ENCODE results near the gene AATF.

The AATF gene

DNA sequence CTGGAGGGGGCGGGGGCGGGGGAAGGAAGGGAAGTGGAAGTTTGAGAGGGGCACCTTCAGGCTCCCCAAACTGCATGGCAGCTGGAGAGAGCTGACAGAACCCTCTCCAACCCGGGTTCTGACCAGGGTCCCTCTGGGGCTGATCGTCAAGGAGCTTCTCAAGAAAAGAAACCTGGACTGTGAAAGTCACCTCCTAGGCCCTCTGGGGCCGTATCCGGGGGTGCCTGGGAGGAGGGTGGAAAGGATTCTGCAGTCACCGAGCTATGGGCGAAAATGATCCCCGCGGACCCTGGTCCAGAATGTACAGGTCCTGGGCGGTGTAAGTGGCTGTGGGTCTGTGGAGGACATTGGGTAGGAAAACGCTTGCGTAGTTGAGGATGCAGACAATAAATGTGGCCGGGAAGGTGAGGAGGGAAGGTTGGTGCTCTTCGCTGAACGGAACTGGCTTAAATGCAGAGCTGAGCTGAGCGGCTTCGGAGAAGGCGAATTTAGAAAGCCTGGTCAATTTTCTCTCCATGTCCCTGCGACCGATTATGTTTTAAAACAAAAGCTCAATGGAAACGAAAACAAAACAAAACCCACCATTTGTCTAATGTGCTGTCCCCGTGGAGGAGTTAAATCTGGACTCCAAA is 15.1 kb upstream of the AATF start:
- no peak for TF ChIP-seq FOXK2 (IDR thresholded peaks at IDR 0.05)
- TF ChIP-seq FOXA1 (IDR thresholded peaks at IDR 0.05): no peak
- TF ChIP-seq LEF1 (IDR thresholded peaks at IDR 0.05; ENCODE audit: borderline replicate concordance): no peak
- TF ChIP-seq NFRKB (IDR thresholded peaks at IDR 0.05): no peak
- TF ChIP-seq SP1 (IDR thresholded peaks at IDR 0.05): no peak
- TF ChIP-seq BHLHE40 (IDR thresholded peaks at IDR 0.05; ENCODE audit: borderline replicate concordance): no peak
- no peak for TF ChIP-seq ARNT (IDR thresholded peaks at IDR 0.05)
- no peak for TF ChIP-seq TARDBP (IDR thresholded peaks at IDR 0.05)
- no peak for TF ChIP-seq L3MBTL2 (conservative IDR thresholded peaks at IDR 0.05)
- TF ChIP-seq, protein P1, sequence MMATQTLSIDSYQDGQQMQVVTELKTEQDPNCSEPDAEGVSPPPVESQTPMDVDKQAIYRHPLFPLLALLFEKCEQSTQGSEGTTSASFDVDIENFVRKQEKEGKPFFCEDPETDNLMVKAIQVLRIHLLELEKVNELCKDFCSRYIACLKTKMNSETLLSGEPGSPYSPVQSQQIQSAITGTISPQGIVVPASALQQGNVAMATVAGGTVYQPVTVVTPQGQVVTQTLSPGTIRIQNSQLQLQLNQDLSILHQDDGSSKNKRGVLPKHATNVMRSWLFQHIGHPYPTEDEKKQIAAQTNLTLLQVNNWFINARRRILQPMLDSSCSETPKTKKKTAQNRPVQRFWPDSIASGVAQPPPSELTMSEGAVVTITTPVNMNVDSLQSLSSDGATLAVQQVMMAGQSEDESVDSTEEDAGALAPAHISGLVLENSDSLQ (IDR thresholded peaks at IDR 0.05): no peak
- TF ChIP-seq ELF4 (IDR thresholded peaks at IDR 0.05): no peak
- CTCF ChIA-PET: no interaction called here
- POLR2A ChIA-PET: interaction anchor here (0.8 kb wide), 1 partner anchor 15 kb away, joined by 3 read pairs; the partner anchor contains the start of gene AATF
- no peak for DNase-seq (ENCODE audit: extremely low spot score)

DNA sequence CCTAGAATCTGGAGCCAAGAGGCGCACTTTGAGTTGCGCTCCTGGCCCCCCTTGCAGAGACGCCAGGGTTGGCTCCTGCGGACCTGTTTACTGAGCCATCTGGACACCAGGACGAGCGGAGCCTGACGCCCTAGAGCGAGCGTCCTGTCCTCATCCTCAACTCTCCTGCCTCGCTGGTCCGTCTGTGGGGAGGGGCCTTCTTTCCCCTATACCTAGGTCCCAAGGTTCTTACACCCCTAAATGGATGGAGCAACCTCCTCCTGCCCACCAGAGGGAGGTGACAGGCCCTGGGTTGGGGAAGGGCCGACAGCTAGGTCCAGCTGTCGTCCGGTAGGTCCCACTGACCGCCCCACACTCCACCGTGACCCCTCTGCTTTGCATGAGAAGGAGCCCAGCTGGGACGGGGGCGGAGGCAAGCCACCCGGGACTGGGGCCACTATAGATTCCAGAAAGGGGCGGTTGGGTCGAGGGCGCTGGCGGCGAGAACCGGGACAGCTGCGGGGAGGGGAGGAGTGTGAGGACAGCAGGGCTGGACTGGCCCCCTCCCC is 14.5 kb upstream of the AATF start:
- ChIA-PET CTCF (no interaction called here), POLR2A (no interaction called here)
- TF ChIP-seq, protein P1 (IDR thresholded peaks at IDR 0.05): no peak
- TF ChIP-seq SP1 (IDR thresholded peaks at IDR 0.05): no peak
- no peak for TF ChIP-seq L3MBTL2 (conservative IDR thresholded peaks at IDR 0.05)
- TF ChIP-seq BHLHE40 (IDR thresholded peaks at IDR 0.05; ENCODE audit: borderline replicate concordance): no peak
- TF ChIP-seq TARDBP (IDR thresholded peaks at IDR 0.05): no peak
- TF ChIP-seq ZNF384 (IDR thresholded peaks at IDR 0.05): no peak
- TF ChIP-seq ARNT (IDR thresholded peaks at IDR 0.05): no peak
- TF ChIP-seq NFRKB (IDR thresholded peaks at IDR 0.05): no peak
- TF ChIP-seq SUZ12 (IDR thresholded peaks at IDR 0.05): no peak
- no peak for TF ChIP-seq ELF4 (IDR thresholded peaks at IDR 0.05)
- TF ChIP-seq CTBP1 (IDR thresholded peaks at IDR 0.05; ENCODE audit: borderline replicate concordance): no peak
- no peak for DNase-seq (ENCODE audit: extremely low spot score)

DNA sequence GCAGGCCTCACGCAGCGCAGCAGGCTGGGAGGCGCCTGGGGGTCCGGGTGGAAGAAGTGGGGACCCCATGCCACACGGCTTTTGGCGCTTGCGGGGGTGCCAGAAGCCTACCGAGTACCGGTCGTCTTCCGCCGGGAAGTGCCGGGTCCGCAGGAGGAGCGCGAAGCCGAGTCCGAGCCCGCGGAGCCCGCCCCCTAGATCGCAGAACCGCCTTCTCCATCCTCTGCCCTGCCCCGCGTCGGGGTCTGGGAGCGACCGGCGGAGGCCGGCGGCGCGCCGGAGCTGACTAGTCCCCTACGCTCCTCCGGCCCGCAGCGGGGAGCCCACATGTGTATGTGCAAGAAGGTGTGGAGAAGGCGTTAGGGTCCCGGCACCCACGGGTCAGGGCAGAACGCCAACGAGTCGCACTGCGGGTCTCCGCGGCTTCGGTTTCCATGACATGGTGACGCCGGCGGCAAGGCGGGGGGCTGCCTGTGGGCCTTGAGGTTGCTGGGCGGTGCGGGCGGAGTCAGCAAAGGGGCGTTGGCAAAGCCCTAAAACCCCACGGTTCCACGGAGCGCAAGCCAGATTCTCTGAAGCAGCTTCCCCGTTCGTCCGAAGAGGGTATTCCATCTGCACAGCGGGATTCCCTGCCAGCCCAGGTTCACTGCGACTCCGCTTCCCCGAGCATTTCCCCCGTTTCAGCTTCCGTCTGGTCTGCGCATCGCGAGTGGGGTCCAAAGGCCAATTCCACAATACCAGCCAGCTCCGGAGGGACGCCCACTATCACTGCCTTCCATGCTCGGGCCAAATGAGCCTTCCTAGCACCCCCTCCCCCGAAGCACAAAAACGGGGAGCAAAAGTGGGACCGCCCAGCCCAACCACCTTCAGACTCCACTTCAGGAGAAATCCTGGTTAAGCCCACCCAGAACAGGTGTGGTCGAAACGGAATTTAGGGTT is 13.8 kb upstream of the AATF start:
- DNase-seq (ENCODE audit: extremely low spot score): peak; percentile 43
- ChIA-PET CTCF (no interaction called here), POLR2A (interaction anchor here (1.1 kb wide), 1 partner anchor 14 kb away, joined by 4 read pairs; the partner anchor contains the start of gene AATF)
- no peak for TF ChIP-seq FOXM1 (IDR thresholded peaks at IDR 0.05; ENCODE audit: borderline replicate concordance)
- TF ChIP-seq ARNT (IDR thresholded peaks at IDR 0.05): no peak
- no peak for TF ChIP-seq SP1 (IDR thresholded peaks at IDR 0.05)
- no peak for TF ChIP-seq FOXA1 (IDR thresholded peaks at IDR 0.05)
- TF ChIP-seq FOXK2 (IDR thresholded peaks at IDR 0.05): no peak
- no peak for TF ChIP-seq LEF1 (IDR thresholded peaks at IDR 0.05; ENCODE audit: borderline replicate concordance)
- TF ChIP-seq, protein P1 (IDR thresholded peaks at IDR 0.05): no peak
- no peak for TF ChIP-seq NFRKB (IDR thresholded peaks at IDR 0.05)
- no peak for TF ChIP-seq ZNF384 (IDR thresholded peaks at IDR 0.05)
- TF ChIP-seq HDGF (IDR thresholded peaks at IDR 0.05; ENCODE audit: borderline replicate concordance): no peak
- TF ChIP-seq ELF4 (IDR thresholded peaks at IDR 0.05): no peak
- TF ChIP-seq L3MBTL2 (conservative IDR thresholded peaks at IDR 0.05): no peak
- TF ChIP-seq TARDBP (IDR thresholded peaks at IDR 0.05): no peak
- TF ChIP-seq BHLHE40 (IDR thresholded peaks at IDR 0.05; ENCODE audit: borderline replicate concordance): no peak
- no peak for TF ChIP-seq SUZ12 (IDR thresholded peaks at IDR 0.05)
- no peak for TF ChIP-seq CTBP1 (IDR thresholded peaks at IDR 0.05; ENCODE audit: borderline replicate concordance)

DNA sequence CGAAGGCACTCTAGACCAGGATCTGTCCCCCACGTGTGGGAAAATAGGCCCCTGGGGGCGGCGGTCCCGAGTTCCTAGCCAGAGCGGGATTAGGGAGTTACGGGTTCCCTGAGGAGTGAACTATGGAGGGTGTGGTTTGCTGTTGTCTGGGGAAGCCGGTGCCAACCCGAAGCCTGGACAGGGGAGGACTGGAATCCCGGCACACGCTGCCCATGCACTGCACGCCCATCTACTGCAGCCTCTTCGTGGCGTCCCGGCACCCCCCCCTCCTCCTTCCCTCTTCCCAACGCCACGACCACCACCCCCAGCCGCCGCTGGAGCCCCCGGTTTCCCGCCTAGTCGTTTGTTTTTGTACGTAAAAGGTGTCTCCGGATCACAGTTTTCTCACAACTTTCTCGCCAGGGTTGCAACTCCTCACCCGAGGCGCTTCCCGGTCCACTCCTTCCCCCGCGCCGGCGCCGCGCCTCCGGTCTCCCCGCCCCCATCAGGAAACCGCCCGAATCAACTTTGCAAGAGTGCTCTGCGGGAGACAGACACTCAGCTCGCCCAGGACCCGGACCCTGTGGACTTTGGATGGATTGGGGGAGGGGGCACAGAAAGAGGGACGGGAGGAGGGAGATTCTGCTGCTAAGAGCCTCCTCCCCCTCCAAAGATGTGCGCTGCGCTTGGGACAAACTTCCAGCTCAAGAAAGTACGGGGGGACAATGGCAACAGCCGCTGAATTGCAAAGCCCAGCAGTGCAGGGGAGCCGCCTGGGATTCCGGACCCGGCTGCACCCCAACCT is 12.9 kb upstream of the AATF start:
- no peak for DNase-seq (ENCODE audit: extremely low spot score)
- ChIA-PET CTCF (no interaction called here), POLR2A (interaction anchor here (0.7 to 2.9 kb wide), 5 partner anchors 9 to 184 kb away, joined by 3 to 22 read pairs (median 4); partner anchors contain the start of gene AATF)
- TF ChIP-seq L3MBTL2 (conservative IDR thresholded peaks at IDR 0.05) (peak; percentile 14; the same call in 1 of the 2 replicates), SP1 (IDR thresholded peaks at IDR 0.05) (no peak)

DNA sequence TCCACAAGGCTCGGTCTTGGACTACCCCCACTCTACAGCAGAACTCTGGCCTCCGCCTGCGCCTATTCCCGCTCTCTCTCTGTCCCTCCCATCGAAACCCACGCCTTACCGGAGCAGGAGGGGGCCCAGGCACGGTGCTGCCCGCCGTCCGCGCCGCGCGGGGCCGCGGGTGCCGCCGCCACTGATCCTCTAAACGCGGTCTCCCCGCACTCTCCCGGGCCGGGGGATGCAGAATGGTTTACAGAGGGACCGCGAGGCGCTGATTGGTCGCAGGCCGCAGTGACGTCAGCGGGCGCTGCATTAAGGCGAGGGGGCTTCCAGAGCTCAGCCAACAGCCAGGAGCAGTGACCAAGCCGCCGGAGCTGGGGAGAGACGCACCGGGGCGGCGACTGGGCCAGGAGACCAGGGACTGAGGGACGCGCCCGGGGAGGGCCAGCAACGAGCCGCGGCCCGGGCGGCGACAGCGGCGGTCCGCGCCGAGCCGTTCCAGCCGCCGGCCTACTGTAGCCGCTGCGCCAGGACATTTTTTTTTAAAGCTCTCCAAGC is 12.2 kb upstream of the AATF start:
- POLR2A ChIA-PET: interaction anchor here (0.7 to 2.9 kb wide), 4 partner anchors 8 to 184 kb away, joined by 3 to 22 read pairs (median 6); partner anchors contain the start of gene AATF
- TF ChIP-seq SUZ12 (IDR thresholded peaks at IDR 0.05) (no peak), BHLHE40 (IDR thresholded peaks at IDR 0.05; ENCODE audit: borderline replicate concordance) (no peak), ELF4 (IDR thresholded peaks at IDR 0.05) (no peak), LEF1 (IDR thresholded peaks at IDR 0.05; ENCODE audit: borderline replicate concordance) (no peak), ZNF384 (IDR thresholded peaks at IDR 0.05) (no peak), SP1 (IDR thresholded peaks at IDR 0.05) (no peak), TARDBP (IDR thresholded peaks at IDR 0.05) (no peak), FOXK2 (IDR thresholded peaks at IDR 0.05) (no peak), FOXA1 (IDR thresholded peaks at IDR 0.05) (no peak), HDGF (IDR thresholded peaks at IDR 0.05; ENCODE audit: borderline replicate concordance) (no peak), NFRKB (IDR thresholded peaks at IDR 0.05) (no peak), ARNT (IDR thresholded peaks at IDR 0.05) (no peak), CTBP1 (IDR thresholded peaks at IDR 0.05; ENCODE audit: borderline replicate concordance) (no peak), L3MBTL2 (conservative IDR thresholded peaks at IDR 0.05) (no peak; the same call in 1 of the 2 replicates)
- peak; percentile 56 for DNase-seq (ENCODE audit: extremely low spot score)
- CTCF ChIA-PET: interaction anchor here (0.7 kb wide), 1 partner anchor 29 kb away, joined by 3 read pairs; no protein-coding TSS in a partner anchor
